A172 (cell line): ENCODE measurements around the gene LRP1B. TPM values are rescaled to one million over a fixed set of nuclear protein-coding genes. Genes with fewer than 3 reads are reported as not detected.
"Not testable (repeated sequence)": the region's sequence is repeated elsewhere in the genome, so short reads cannot be mapped to it uniquely, and the experiment has no call there.

Source experiments
- DNase-seq: peaks from one replicate; pipeline ENCODE4 v3.0.0-alpha.2; 2015; ENCODE audit warnings: low spot score
- total RNA-seq: library from RNA; depleted of rRNA; stranded (reverse); fragments of >200 nt; shearing (Covaris generic); gene quantifications from 2 replicates; pipeline ENCODE4 v1.2.3, GENCODE V29; 2014

LRP1B gene
- total RNA-seq, 1 experiment from 2014 or later = 0.03 TPM

DNA sequence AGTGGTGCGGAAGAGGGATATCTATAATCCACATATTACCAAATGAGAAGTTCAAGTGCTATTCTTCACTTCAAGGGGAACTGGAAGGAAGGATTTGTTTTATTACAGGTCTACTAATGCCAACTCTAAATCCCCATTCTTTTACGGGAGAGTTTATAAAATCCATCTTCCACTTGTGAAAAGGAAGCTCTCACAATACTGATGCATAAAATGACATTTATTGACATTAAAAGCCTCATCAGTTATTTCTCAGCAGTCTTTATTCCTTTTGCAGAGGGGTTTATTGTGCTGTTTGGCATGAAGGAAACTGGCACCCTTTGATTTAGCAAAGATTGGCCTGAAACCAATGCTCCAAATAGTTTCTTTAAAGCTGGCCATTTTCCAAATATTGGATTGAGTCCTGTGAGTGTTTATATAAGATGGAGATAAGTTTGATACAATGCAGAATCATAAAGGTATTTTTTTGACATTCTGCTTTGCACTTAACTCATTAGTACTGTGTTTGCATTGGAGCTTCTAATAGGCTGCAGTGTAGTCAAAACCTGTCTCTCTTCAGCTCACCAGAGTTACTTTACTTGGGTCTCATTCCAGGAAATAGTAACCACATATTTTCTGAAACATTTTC lies 26.6 kb downstream of the LRP1B start:
- no peak for DNase-seq

GRCh38 chr2:142100970-142101369 lies 29.8 kb downstream of the LRP1B start:
- DNase-seq = no peak

GRCh38 chr2:142100139-142100873 lies 30.5 kb downstream of the LRP1B start:
- no peak for DNase-seq

DNA sequence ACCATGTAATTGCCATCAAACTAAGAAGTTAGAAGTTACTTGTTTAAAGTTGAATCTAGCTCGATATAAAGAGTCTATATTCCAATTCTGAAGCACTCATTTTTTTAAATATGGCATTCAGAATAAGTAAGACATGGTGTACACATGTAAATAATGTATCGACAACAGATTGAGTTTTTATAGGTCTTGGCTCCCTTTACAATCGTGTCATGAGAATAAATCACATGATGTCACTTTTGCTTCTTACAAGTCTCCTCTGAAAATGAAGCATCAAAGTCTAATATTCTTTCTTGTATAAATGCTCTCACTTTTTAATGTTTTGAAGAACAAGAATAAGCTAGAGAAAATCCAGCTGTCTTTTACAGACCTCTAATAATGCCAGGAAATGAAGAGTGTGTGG lies 33.1 kb downstream of the LRP1B start:
- no peak for DNase-seq

- no peak for DNase-seq
These were observed 35.2 kb downstream of the LRP1B start for GRCh38 chr2:142095647-142096046.

DNA sequence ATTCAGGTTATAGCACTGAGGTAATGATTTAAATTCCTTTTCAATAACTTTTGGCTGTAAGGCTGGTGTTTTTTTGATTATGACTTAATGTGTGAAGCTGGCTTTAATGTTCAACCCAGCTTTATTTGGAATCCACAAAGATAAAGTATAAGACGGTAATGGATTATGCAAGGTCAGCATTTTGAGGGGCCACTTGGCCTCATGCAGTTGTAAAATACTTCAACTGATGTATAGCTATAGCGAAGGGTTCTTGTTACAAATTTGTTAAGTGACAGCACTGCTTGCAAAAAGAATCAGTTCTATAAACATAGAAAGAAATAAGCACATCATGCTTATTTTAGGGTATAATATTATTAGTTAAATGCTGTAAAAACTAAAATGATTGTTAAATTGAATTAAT lies 36.6 kb downstream of the LRP1B start:
- no peak for DNase-seq

- no peak for DNase-seq
These were observed 42.7 kb downstream of the LRP1B start for GRCh38 chr2:142088058-142088568.

GRCh38 chr2:142087585-142087984 lies 43.2 kb downstream of the LRP1B start:
- not testable (repeated sequence) for DNase-seq

GRCh38 chr2:142082368-142082767 lies 48.4 kb downstream of the LRP1B start:
- DNase-seq = no peak

DNA sequence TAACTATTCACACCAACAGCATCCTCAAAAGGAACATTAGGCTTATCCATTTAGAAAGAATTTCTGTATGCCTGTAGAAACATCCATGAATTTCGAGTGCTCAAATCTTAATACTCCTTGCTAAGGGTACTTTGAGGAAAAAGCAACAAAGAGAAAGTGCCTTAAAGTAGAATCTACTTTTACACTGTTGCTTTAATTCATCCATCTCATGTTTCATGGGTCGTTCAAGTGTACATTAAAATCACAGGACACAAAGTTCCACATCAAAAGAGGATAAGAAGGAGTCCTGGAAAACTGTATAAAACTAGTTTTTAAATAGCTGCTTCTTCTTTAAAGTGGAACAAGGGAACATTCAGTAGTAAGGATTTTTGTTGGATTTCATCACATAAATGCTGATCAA lies 54.5 kb downstream of the LRP1B start:
- DNase-seq = no peak

GRCh38 chr2:142075826-142076225 lies 55.0 kb downstream of the LRP1B start:
- DNase-seq = no peak

- DNase-seq = no peak
These were observed 61.4 kb downstream of the LRP1B start for GRCh38 chr2:142069251-142069888.

GRCh38 chr2:142065700-142066099 lies 65.1 kb downstream of the LRP1B start:
- no peak for DNase-seq

GRCh38 chr2:142065156-142065555 lies 65.7 kb downstream of the LRP1B start:
- no peak for DNase-seq

GRCh38 chr2:142061733-142062132 lies 69.1 kb downstream of the LRP1B start:
- DNase-seq = no peak

DNA sequence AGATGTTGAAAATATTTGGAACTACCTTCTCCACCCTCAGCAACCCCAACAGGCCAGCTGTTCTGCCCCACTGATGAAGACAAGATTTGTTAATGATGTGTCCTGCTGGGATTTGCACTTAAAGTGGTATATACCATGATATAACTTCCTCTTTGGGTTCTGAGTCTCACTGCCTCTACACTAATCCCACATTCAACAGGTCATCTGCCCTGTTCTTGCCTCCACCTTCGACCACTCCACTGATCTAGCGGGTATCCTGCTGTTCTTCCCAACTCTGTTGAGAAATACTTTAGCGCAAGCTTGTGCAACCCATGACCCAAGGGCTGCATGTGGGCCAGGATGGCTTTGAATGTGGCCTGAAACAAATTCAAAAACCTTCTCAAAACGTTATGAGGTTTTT lies 72.7 kb downstream of the LRP1B start:
- DNase-seq = no peak

DNA sequence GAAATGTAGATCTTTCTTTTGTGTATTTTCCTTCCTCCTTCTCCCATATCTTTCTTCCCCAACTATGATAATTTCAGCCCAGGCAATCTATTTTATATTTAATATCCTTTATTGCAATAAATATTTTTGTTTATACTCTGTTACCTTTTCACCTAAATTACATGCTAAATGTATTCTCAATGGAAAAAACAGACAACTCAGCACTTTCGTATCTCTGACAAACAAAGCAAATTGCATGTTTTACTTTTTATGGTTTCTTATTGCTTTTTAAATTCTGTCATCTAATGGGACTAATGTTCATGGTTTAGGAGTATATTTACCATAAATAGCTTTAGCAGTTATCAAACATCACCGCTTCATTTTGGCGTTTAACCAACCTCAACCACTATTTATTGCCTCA lies 74.0 kb downstream of the LRP1B start:
- DNase-seq = no peak

GRCh38 chr2:142052220-142052863 lies 78.5 kb downstream of the LRP1B start:
- peak; percentile 13 for DNase-seq

DNA sequence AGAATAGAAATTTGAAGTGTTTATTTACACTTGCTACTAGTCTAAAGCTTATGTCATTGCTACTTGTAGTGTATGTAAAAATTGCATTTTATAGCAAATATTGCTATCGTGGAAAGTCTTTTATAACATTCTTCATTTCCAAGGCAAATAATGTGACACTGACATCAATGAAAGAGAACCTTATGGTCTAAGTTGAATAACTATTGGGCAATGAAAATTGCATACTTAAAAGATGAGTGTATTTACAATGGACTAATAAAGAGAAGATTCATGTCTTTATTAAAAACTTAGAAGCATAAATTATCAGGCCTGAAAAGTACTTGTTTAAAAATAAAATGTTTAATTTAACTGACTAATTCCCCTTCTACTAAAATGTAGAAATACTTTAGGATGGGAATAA lies 82.2 kb downstream of the LRP1B start:
- no peak for DNase-seq

DNA sequence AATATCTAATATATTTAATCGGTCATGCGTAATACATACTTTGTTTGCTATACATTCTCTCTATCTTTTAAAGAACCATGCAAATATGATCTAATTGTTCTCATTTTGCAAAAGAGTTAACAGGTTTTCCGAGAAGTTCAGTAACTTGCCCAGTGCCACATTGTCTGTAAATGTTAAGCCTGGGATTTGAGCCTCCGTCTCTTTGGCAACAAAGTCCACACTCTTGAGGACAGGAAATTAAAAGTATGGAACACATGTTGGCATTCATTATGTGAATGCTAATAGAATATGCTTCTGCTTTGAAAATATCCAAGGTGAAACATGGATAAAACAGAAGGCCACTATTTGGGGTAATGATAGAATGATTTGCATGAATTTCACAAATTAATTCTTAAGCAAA lies 85.2 kb downstream of the LRP1B start:
- no peak for DNase-seq

- DNase-seq = no peak
These were observed 86.6 kb downstream of the LRP1B start for GRCh38 chr2:142044197-142044596.

- DNase-seq = no peak
These were observed 88.1 kb downstream of the LRP1B start for GRCh38 chr2:142042536-142043199.
